Measurements from ENCODE around the gene DLG3. TPM values are rescaled to one million over a fixed set of nuclear protein-coding genes. Genes with fewer than 3 reads are reported as not detected.

The DLG3 gene
- total RNA-seq, 2 donors from 2014 or later = 43.8 to 48.9 TPM

DNA sequence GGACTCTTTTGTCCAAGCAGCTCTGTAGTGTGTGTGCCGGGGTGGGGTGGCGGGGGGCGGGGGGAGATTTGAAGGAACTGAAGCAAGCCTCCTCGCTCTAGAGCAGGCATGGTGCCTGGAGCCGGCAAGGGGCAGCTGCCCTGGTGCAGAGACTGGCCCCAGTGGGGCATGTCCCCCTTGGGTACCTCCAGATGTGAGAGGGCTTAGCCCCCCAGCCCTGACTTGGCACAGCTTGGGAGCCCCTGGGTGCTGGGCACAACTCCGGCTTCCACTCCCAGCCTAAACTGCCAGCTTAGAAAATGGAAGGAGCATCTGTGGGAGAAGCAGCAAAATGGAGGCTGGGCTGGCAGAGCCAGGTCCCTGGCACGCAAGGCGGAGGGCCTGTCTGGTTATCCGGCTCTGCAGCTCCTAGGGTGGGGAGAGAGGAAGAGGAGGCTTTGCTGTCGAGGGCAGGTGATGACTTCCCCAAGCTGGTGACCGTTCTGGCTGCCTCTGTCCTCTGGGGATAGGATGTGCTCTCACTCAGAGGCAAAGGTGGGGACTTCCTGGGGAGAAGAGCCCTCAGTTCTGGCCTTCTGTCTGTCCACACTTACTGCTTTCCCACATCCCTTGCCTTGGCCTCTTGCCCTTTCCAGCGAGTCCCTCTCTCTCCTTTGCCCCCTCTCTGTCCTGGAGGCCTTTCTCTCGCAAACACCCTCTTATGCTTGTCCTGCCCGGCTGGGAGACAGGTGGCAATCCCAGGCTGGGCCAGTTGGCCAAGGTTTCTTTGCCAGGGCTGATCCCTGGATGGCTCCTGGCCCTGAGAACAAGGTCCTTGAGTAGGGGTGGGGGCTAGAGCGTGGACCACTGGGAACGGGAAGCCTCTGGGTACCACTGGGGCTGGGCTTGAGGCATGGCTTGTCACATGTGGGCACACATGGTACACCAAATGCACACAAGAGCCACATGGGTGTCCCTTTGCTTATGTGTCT, 2.0 kb downstream of the DLG3 start:
- peaks cover 6% of the 10 kb centered on the region for H3K4me1 Mint-ChIP-seq (ENCODE audit: low read depth)

DNA sequence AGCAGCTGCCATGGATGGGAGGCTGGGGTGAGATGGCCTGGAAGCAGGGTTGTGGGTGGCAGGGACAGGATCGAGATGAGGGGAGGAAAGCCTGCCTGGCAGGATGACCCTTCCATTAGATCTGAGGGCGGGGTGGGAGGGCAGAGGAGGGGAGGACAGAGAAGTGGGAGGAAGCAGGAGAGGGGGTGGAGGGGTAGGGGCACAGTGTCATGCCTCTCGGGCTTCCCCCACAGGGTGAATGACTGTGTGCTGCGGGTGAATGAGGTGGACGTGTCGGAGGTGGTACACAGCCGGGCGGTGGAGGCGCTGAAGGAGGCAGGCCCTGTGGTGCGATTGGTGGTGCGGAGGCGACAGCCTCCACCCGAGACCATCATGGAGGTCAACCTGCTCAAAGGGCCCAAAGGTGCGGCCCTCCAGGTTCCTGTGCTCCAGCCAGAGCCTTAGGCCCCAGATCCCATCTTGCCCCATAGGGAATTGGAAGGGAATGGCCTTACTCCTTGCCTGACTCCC, 4.9 kb downstream of the DLG3 start:
- Mint-ChIP-seq H3K4me1 (ENCODE audit: low read depth) (peaks cover 32% of the 10 kb centered on the region), H3K27ac (no peak overlapping the region), H3K27me3 (ENCODE audit: low read depth) (peaks cover 28% of the 10 kb centered on the region), H3K9me3 (no peaks in the 10 kb centered on the region), H3K4me3 (no peak overlapping the region), H3K36me3 (ENCODE audit: insufficient read depth in 2 of 2) (peaks cover 2% of the 10 kb centered on the region in 2 donors)
- DNase-seq (no peak), ATAC-seq (replicated peaks in 1 of 2) (no peak)

More for the DNA sequence above, 2.0 kb downstream of the DLG3 start:
- no peak overlapping the region for H3K27ac Mint-ChIP-seq
- peaks cover 41% of the 10 kb centered on the region for H3K27me3 Mint-ChIP-seq (ENCODE audit: low read depth)
- no peak overlapping the region for H3K4me3 Mint-ChIP-seq
- DNase-seq = no peak
- H3K36me3 Mint-ChIP-seq (ENCODE audit: insufficient read depth in 2 of 2) = no peaks in the 10 kb centered on the region
- H3K9me3 Mint-ChIP-seq = no peaks in the 10 kb centered on the region
- no peak for ATAC-seq (replicated peaks in 1 of 2)

GRCh38 chrX:70452143-70452733, 7.6 kb downstream of the DLG3 start:
- ATAC-seq (replicated peaks in 1 of 2) (peak; percentile 49 to 54), DNase-seq (peak; percentile 72)
- Mint-ChIP-seq H3K4me1 (ENCODE audit: low read depth) (peaks cover 48% of the 10 kb centered on the region), H3K9me3 (no peaks in the 10 kb centered on the region), H3K4me3 (peak overlapping the region; percentile 86 to 93), H3K27me3 (ENCODE audit: low read depth) (peaks cover 21% of the 10 kb centered on the region), H3K27ac (peak overlapping the region; percentile 31), H3K36me3 (ENCODE audit: insufficient read depth in 2 of 2) (peaks cover 8 to 11% of the 10 kb centered on the region in 2 donors)

GRCh38 chrX:70453024-70453618, 8.5 kb downstream of the DLG3 start:
- peak overlapping the region; percentile 86 to 93 for H3K4me3 Mint-ChIP-seq
- peaks cover 48% of the 10 kb centered on the region for H3K4me1 Mint-ChIP-seq (ENCODE audit: low read depth)
- no peaks in the 10 kb centered on the region for H3K9me3 Mint-ChIP-seq
- peak overlapping the region; percentile 29 for H3K27ac Mint-ChIP-seq
- peaks cover 21% of the 10 kb centered on the region for H3K27me3 Mint-ChIP-seq (ENCODE audit: low read depth)
- peaks cover 8 to 11% of the 10 kb centered on the region in 2 donors for H3K36me3 Mint-ChIP-seq (ENCODE audit: insufficient read depth in 2 of 2)
- no peak for ATAC-seq (replicated peaks in 1 of 2)
- DNase-seq = no peak

DNA sequence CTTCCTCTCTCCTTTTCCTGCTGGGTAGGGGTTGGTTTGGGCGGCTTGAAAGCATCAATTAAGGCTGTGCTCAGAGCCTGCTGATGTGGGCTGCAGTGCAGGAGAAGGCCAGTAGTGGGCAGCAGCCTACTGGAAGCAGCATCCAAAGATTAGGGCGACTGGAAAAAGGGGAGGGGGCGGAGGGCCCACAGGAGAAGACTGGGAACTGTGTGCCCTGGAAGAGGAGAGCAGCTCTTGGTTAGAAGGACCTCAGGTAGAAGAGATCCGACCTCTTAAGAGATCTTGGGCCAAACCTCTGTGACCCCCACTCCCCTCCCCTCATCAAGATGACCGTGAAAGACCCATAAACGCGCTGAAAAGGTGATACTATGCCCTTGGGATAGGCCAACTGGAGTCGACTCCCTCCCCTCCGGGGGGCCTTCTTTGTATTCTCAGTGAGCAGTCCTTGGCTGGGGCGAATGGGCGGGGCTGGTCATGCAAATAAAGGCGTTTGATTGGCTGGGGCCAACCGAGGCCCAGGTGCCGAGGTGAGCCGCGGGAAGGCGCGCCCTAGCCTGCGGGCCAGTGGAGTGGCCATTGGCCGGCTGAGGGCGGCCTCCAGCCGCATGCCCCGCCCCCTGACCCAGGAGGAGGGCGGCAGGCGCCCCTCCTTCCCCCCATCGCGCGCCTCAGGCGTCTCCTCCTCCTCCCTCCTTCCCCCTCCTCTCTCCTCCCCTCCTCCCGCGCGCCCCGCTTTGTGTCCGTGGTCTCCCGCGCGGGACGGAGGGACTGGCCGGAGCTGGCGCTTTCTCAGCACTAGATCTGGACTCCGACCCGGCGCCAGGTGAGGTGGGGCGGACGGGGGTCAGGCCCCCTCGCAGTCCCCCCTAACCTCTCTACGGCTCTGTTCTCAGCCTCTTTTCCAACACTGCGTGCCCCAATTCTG, 10.1 kb downstream of the DLG3 start:
- Mint-ChIP-seq H3K4me3 (peak overlapping the region; percentile 93), H3K9me3 (no peaks in the 10 kb centered on the region), H3K27me3 (ENCODE audit: low read depth) (peaks cover 14% of the 10 kb centered on the region), H3K27ac (peak overlapping the region; percentile 62), H3K4me1 (ENCODE audit: low read depth) (peaks cover 48% of the 10 kb centered on the region), H3K36me3 (ENCODE audit: insufficient read depth in 2 of 2) (peaks cover 8 to 11% of the 10 kb centered on the region in 2 donors)
- ATAC-seq (replicated peaks in 1 of 2) (peak; percentile 70 to 71), DNase-seq (peak; percentile 74 to 78)

- peaks cover 48% of the 10 kb centered on the region for H3K4me1 Mint-ChIP-seq (ENCODE audit: low read depth)
- DNase-seq = peak; percentile 8 to 10
- H3K27me3 Mint-ChIP-seq (ENCODE audit: low read depth) = peaks cover 14% of the 10 kb centered on the region
- no peaks in the 10 kb centered on the region for H3K9me3 Mint-ChIP-seq
- H3K4me3 Mint-ChIP-seq = peak overlapping the region; percentile 93
- peak overlapping the region; percentile 62 for H3K27ac Mint-ChIP-seq
- peak; percentile 13 to 23 for ATAC-seq (replicated peaks in 1 of 2)
- peaks cover 8 to 11% of the 10 kb centered on the region in 2 donors for H3K36me3 Mint-ChIP-seq (ENCODE audit: insufficient read depth in 2 of 2)
These were observed 10.9 kb downstream of the DLG3 start for GRCh38 chrX:70455366-70456202.

DNA sequence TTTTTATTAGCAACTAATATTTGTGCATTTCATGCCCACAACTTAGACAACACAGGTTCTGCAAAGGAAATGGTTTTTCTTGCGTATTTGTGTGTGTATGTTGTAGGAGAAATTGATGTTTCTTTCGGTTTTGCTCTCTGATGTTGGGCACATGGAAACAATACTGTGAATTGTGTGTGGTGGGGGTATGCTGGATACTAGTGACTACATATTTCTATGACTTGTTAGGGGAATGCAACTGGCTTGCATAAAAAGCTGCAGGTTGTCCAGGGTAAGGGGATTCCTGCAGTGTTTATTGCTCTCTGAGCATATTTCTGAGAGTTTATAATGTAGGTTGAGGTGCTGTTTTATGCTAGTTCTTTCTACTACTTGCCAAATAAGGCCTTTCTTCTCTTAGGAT, 11.6 kb downstream of the DLG3 start:
- Mint-ChIP-seq H3K9me3 (no peaks in the 10 kb centered on the region), H3K27ac (peak overlapping the region; percentile 65), H3K27me3 (ENCODE audit: low read depth) (peaks cover 14% of the 10 kb centered on the region), H3K36me3 (ENCODE audit: insufficient read depth in 2 of 2) (peaks cover 8 to 11% of the 10 kb centered on the region in 2 donors), H3K4me3 (peak overlapping the region; percentile 93), H3K4me1 (ENCODE audit: low read depth) (peaks cover 48% of the 10 kb centered on the region)
- DNase-seq (peak in 1 of 2 donors; percentile 12), ATAC-seq (replicated peaks in 1 of 2) (peak; percentile 25 to 30)

DNA sequence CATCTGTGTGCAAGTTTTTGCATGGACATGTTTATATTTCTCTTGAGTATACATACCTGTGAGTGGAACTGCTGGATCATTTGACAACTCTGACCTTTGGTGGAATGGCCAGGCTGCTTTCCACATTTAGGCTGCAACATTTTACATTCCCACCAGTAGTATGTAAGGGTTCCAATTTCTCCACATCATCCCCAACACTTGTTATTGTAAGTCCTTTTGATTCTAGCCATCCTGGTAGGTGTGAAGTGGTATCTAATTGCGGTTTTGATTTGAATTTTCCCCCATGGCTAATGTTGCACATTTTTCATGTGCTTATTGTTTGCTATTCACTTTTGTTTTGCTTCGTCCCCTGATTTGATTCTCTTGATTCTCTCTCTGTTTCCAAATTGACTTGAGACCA, 16.4 kb downstream of the DLG3 start:
- Mint-ChIP-seq H3K4me1 (ENCODE audit: low read depth) (peaks cover 12% of the 10 kb centered on the region), H3K9me3 (no peaks in the 10 kb centered on the region), H3K27ac (no peak overlapping the region), H3K27me3 (ENCODE audit: low read depth) (peaks cover 4% of the 10 kb centered on the region), H3K4me3 (no peak overlapping the region), H3K36me3 (ENCODE audit: insufficient read depth in 2 of 2) (peaks cover 6 to 7% of the 10 kb centered on the region in 2 donors)
- no peak for DNase-seq
- ATAC-seq (replicated peaks in 1 of 2) = no peak

- H3K27ac Mint-ChIP-seq = no peak overlapping the region
- H3K4me1 Mint-ChIP-seq (ENCODE audit: low read depth) = no peaks in the 10 kb centered on the region
- no peak overlapping the region for H3K4me3 Mint-ChIP-seq
- no peak for ATAC-seq (replicated peaks in 1 of 2)
- no peak for DNase-seq
- H3K9me3 Mint-ChIP-seq = no peaks in the 10 kb centered on the region
- peaks cover 2 to 7% of the 10 kb centered on the region in 2 donors for H3K36me3 Mint-ChIP-seq (ENCODE audit: insufficient read depth in 2 of 2)
- H3K27me3 Mint-ChIP-seq (ENCODE audit: low read depth) = peaks cover 6% of the 10 kb centered on the region
These were observed 19.4 kb downstream of the DLG3 start for GRCh38 chrX:70464051-70464450.

DNA sequence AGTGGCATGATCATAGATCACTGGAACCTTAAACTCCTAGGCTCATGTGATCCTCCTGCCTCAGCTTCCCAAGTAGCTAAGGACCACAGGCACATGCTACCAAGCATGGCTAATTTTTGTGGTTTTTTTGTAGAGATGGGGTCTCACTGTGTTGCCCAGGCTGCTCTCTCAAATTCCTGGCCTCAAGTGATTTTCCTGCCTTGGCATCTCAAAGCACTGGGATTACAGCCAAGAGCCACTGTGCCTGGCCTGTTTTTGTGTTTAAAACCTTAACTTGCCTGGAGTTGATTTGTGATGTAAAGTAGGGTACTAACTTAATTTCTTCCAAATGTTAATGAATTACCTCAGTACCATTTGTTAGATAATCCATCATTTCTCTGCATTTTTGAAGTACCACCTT, 22.3 kb downstream of the DLG3 start:
- no peak overlapping the region for H3K27ac Mint-ChIP-seq
- DNase-seq (no peak), ATAC-seq (replicated peaks in 1 of 2) (no peak)
- H3K4me3 Mint-ChIP-seq = no peak overlapping the region
- peaks cover 6% of the 10 kb centered on the region for H3K27me3 Mint-ChIP-seq (ENCODE audit: low read depth)
- peaks cover 9% of the 10 kb centered on the region for H3K4me1 Mint-ChIP-seq (ENCODE audit: low read depth)
- H3K36me3 Mint-ChIP-seq (ENCODE audit: insufficient read depth in 2 of 2) = peaks cover 4 to 8% of the 10 kb centered on the region in 2 donors
- H3K9me3 Mint-ChIP-seq = no peaks in the 10 kb centered on the region

DNA sequence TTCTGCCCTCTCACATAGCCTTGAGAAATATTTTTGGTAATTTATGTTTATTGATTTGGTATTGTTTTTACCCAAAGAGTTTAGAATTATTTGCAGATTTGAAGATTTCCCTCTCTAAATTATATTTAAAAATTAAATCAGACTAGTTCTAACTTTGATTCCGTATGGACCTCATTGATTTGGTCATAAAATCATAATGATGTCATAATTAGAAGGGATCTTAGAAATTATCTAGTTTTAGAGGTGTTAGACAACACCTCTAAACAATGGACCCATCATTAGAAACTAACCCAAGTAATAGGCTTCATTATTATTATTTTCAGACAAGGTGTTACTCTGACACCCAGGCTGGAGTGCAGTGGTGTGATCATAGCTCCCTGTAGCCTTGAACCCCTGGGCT, 24.1 kb downstream of the DLG3 start:
- ATAC-seq (replicated peaks in 1 of 2) (no peak), DNase-seq (no peak)
- H3K36me3 Mint-ChIP-seq (ENCODE audit: insufficient read depth in 2 of 2) = peaks cover 4 to 8% of the 10 kb centered on the region in 2 donors
- H3K9me3 Mint-ChIP-seq = no peaks in the 10 kb centered on the region
- no peak overlapping the region for H3K27ac Mint-ChIP-seq
- no peak overlapping the region for H3K4me3 Mint-ChIP-seq
- H3K4me1 Mint-ChIP-seq (ENCODE audit: low read depth) = peaks cover 9% of the 10 kb centered on the region
- peaks cover 6% of the 10 kb centered on the region for H3K27me3 Mint-ChIP-seq (ENCODE audit: low read depth)

Measured in activated T-cell treated with anti-CD3 and anti-CD28 coated beads, Interleukin-2, amount 50 U/mL, for 72 hours (primary cell).